HG02840 (cell line): ENCODE data around the gene PRAMEF1.
"Not testable (repeated sequence)": the region's sequence is repeated elsewhere in the genome, so short reads cannot be mapped to it uniquely, and the experiment has no call there.

Source experiments
- ATAC-seq: cut with Tn5 transposase; IDR thresholded peaks from one replicate; pipeline ENCODE4 v1.9.1; 2021; ENCODE audit warnings: mild to moderate bottlenecking, moderate library complexity, moderate number of reproducible peaks; ENCODE audit not compliant: unreplicated experiment, low FRiP score

The PRAMEF1 gene, protein sequence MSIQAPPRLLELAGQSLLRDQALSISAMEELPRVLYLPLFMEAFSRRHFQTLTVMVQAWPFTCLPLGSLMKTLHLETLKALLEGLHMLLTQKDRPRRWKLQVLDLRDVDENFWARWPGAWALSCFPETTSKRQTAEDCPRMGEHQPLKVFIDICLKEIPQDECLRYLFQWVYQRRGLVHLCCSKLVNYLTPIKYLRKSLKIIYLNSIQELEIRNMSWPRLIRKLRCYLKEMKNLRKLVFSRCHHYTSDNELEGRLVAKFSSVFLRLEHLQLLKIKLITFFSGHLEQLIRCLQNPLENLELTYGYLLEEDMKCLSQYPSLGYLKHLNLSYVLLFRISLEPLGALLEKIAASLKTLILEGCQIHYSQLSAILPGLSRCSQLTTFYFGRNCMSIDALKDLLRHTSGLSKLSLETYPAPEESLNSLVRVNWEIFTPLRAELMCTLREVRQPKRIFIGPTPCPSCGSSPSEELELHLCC

DNA sequence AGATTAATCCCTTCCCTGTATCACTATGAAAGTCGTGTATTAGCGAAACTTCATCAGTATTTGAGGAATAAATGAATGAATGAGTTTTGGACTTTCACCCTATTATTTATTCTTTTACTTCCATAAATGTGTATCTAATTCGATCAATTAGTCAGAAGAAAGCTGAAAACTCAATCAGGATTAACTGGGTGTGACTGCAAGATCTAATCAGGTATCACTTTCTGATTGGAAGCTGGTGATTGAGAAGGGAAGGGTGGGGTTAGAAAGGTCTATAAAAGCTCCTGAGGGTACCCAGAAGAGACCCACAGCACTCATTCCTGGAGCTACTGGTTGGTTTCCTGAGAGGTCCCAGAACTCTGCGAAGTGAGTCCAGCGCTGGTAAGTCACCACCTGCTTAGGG is at the start of gene PRAMEF1:
TSS of gene PRAMEF1 (plus strand) at position 301 of the 400 bp plus-strand sequence. CDS start 1,831 bp downstream, outside the sequence.
- not testable (repeated sequence) for ATAC-seq

DNA sequence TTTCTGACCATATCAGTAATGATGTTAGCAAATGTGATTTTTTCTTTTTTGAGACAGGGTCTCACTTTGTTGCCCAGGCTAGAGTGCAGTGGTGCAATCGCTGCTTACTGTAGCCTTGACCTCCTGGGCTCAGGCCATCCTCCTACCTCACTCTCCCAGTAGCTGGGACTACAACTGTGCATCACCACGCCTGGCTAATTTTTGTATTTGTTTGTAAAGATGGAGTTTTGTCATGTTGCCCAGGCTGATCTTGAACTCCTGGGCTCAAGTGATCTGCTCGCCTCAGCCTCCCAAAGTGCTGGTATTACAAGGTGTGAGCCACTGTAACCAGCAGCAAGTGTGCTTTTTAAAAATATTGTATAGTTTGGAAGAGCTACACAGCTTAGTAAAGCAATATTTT is 49.3 kb upstream of the PRAMEF1 start:
- no peak for ATAC-seq

DNA sequence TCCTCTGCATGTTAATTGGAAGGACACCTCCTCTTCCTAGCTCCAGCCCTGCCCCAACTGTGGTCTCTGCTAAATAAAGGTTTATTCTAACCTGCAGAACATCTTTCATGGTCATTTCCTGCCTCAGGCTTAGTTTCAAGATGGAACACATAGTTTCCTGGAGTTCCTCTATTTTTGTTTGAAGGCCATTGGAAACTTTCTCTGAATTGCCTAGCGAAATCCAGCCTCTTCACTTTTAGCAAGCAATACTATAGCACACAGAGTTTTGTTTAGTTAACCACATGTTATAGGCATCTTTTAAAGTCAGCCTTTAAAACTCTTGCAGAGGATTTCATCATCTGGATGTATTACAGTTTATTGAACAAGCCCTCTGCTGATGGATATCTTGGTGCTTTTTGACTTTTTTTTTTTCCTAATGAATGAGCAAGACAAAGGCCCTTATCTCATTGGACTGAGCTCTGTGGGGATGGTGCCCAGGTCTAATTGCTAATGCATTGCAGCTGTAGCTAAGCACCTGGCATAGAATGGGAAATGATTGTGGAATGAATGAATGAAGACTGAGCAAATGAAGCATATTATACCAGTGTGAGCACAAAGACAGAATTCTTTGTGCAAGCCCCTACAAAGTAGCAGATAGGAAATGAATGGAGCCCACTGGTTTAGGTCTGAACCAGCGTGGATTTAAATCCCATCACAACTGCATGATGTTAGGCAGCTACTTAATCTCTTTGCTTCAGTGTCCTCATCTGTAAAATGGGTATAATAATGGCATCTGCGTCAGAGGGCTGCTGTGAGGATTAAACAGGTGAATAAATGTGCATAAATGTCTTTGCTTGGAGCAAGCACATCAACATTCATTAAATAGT is 45.8 kb upstream of the PRAMEF1 start:
- no peak for ATAC-seq

DNA sequence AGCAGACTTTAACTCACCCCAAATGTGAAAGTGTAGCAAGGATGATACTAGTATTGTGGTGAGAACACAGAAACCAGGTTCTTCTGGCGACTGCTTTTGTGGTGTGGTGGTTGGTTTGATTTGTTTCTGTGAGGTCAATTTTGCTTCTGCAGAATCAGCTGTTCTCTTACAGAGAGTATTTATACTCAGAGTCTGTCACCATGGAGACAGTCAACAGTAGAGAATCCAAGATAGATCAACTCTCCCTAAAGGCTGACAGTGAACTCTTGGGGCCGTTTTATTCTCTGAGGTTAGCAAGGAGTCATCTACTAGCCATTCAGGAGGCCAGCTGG is 45.2 kb upstream of the PRAMEF1 start, which contains the start of gene CFAP107:
TSS of gene CFAP107 (plus strand) at position 209 of the 332 bp plus-strand sequence. CDS start 231 bp downstream, outside the sequence.
- no peak for ATAC-seq

DNA sequence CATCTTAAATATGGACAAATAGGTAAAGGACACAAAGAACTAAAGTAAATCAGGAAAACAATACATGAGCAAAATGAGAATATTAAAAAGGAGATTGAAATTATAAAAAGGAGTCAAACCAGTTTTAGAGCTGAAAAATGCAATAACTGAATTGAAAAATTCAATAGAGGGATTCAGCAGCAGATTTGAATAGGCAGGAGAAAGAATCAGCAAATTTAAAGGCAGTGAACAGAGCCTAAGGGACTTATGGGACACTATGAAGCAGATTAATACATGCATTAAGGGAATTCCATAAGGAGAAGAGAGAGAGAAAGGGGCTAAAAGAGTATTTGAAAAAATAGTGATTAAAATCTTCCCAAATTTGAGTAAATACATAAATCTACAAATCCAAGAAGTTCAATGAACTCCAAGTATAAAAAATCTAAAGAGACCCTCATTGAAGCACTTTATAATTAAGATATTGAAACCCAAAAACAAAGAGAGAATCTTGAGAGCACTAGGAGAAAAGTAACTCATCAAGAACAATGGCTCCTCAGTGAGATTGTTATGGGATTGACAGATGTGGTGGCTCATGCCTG is 42.3 kb upstream of the PRAMEF1 start:
- no peak for ATAC-seq

DNA sequence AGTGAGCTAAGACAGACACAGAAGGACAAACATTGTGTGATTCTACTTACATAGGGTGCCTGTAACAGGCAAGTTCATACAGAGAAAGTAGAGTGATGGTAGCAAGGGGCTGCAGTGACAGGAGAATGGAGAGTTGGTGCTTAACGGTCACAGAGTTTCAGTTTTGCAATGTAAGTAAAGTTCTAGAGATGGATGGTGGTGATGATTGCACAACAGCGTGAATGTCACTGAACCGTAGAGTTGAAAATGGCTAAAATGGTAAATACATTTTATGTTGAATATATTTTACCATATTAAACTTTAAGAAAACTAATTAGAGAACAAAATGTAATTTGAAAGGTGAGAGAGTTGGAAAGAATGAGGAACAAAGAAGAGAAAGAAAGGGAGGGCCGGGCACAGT is 36.5 kb upstream of the PRAMEF1 start:
- no peak for ATAC-seq

DNA sequence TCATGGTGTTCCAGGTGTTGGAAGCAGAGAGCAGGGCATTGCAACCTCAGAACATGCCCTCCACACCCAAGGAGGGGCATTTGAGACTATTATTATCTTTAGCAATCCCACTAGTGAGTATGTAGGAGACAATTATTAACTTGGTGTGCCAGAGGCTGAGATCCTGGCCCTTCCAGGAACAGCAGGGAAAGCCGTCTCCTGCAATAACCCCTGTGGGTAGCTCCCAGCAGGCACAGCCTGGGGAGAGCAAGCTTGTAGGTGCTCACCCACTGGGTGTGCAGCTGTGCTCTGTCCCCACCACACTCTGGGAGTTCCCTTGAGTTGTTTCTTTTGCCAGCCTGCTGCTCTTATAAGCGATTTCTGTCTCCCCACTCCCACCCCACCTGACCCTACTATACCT is 34.9 kb upstream of the PRAMEF1 start:
- ATAC-seq = no peak

DNA sequence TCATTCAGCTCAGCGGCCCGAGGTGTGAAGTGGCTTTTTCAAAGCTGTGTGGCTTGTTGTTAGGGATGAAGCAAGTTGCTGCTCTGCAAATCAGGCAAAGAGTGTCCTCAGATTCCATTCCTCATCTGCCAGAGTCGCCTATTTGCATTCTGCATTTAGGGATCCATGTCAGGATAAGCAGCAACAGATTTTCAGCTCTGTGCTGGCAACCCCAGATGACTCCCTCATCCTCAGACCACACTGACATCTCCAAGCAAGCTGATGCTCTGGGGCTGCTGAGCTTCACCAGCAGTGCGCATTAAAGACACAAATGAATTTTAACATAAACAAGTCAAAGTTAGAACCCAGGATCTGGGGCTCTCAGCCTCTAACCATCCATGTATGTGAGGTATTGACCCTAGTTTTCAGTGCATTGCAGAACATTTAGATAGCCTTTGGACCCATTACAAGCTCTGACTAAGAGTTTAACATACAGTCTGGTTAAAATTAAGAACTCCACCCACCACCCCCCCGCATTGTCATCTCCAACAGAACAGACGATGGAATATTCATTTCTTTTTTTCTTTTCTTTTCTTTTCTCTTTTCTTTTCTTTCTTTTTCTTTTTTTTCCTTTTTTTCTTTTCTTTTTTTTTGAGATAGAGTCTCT is 34.3 kb upstream of the PRAMEF1 start:
- ATAC-seq = no peak

DNA sequence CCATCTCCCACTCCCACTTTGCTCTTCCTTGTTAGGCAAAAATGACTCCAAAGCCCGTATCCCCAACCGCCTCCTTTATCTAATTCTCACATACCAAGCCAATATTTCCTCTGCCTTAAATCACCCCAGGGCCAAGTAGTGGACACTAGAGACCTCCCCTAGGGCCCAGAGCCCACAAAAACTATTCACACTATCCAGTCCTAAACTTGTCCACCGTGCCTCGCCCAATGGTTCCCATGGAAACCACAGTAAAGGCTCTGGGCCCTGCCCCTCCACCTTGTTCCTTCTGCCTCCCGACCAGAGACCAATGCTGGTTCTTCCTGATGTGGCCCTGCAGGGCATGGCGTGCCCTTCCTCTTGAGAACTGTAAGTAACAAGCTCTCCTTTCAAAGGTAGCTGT is 33.4 kb upstream of the PRAMEF1 start:
- no peak for ATAC-seq

DNA sequence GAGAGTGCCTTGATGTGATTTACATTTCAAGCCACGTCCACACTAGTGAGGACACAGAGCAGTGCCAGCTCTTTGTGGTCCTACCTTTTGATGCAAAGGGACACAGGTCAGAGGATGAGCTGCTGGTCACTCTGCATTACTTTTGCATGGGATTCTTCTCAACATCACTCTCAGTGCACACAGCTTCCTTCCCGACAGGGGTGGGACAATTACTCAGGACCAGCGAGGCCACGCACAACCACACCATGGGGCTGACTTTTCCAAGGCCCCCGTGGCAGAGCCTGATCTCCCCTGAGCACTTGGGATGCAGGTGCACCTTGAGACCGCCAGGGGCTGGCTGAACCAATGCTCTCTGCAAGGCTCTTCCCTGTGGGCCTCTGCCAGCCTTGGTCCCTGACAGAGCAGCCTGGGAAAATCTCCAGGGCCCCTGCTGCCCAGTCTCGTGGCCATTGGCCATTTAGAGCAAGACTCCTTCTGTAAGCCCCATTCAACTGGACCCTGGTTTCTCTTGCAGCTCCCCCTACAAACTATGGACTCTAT is 30.9 kb upstream of the PRAMEF1 start:
- ATAC-seq = no peak

DNA sequence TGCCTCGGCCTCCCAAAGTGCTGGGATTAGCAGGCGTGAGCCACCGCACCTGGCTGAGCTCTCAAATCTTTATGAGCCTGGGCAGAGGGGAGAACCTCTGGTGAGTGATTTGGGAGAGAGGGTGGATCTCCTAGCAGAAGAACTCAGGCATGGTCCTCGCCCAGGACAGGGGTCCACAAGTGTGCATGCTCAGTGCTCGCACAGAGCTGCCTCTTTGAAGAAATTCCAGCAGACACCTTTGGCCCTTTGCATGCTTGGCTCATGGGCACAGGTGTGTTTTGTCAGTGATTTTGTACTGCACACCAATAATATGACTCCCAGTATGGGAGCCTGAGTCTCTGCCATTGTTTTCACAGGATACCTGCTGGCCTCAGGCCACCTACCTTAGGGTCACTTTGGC is 29.4 kb upstream of the PRAMEF1 start:
- ATAC-seq = no peak

DNA sequence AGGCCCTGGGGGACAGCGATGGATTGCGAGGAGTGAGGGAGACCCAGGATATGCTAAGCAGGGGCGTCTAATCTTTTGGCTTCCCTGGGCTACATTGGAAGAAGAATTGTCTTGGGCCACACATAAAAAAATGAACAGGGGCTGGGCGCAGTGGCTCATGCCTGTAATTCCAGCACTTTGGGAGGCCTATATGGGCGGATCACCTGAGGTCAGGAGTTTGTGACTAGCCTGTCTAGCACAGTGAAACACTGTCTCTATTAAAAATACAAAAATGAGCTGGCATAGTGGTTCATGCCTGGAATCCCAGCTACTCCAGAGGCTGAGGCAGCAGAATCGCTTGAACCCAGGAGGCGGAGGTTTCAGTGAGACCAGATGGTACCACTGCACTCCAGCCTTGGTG is 28.4 kb upstream of the PRAMEF1 start:
- ATAC-seq = no peak

DNA sequence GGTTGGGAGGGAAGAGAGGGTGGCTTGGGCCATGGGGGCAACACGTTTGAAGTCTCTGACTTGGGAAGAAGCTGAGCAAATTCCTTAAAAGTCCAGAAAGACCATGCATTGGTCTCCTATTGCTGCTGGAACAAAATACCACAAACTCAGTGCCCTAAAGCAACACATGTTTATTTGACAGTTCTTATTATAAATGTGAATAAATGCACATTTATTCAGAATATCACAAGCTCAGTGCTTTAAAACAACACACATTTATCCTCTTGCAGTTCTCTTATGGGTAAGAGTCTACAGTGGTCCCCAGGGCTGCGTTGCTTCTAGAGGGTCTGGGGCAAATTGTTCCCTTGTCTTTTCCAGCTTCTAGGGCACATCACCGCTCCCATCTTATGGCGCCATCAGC is 27.7 kb upstream of the PRAMEF1 start:
- ATAC-seq = no peak

DNA sequence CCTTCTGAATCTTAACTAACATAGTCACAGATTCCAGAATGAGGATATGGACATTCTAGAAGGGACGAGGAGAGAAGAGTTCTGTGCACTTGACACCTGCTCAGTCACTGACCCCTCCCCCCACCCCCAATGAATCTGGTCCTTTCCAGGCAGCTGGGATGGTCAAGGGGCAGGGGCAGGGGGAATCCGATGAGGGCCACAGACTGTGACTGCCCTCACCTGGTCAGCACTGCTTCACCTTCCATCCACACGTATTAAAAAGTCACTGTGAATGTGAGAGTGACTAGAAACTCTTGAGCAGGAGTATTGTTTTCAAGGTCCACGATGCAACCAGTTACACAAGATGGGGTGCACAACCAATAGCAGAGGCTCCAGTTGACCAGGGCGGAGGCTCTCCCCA is 27.2 kb upstream of the PRAMEF1 start:
- no peak for ATAC-seq

DNA sequence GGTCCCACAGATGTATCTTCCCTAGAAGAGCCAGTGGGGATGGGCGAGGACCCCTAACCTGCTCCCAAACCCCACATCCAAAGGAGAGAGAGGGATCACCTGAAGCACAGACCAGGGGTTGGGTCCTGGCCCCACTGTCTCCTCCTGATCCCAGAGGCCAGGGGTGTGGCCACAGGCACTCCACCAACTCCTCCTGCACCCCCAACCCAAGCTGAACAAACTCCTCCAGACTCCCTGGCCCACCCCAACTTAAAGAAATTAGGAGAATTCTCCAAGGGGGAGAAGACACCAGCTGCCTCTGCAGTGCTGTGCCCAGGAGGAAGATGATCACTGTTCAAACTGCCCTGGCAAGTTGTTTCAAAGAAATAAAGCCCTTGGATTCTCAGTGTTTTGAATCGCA is 22.2 kb upstream of the PRAMEF1 start:
- no peak for ATAC-seq

DNA sequence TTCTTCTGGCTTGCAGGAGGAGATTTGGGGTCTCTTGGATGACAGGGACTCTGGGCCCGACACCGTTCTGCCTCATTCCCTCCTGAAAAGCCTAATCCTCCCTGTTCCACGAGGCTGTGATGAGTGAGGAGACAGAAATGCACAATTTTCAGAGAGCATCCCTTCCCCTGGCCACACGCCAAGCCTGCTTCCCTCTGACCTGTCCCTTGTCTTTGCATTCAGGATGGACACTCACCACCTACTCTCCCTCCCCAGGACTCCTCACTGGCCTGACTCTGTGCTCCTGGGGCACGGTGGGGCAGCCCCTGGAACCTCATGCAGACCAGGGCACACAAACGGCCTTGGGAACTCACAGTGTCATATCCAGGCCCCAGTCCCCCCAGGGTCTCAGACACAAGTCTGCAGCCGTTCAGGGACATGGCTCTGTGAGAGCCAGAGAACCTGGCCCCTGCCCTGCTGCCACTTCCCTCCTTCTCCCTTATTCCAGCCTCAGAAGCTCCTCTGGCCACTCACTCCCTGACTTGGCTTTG is 21.2 kb upstream of the PRAMEF1 start:
- ATAC-seq = no peak

DNA sequence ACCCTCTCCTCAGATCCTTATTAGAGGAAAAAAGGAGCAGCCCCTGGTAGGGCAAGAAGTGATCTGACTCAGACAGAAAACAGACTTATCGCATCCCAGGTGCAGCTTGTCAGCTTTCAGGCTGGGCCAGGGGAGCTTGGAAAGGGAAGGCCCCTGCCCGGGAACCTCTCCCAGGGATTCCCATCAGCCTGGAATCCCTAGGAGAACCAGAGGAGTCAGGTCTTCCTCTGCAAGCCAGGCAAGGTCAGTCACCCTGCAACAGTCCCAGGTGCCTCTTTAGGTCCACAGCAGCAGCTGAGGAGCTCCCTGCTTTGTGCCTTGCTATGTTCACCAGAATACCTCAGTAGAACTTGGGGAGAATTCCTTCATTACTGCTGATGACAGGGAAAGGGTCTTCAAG is 20.6 kb upstream of the PRAMEF1 start:
- ATAC-seq = no peak

DNA sequence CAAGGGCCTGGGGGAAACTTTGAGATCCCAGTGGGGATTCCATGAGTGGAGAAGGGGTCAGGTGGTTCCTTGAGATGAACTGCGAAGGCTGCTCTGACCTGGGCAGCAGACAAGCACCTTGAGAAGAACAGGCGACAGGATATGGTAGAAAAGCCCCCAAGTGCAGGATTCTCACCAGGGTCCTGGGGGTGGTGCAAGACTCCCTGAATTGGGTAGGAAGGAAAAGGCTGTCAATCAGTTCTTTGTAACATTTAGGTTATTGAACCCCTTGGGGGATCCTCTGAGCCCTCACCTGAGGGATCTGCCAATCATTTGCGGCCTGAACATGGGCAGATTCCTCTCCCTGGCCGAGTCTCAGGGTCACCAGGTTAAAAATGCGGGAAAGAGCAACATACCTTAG is 20.0 kb upstream of the PRAMEF1 start:
- no peak for ATAC-seq

DNA sequence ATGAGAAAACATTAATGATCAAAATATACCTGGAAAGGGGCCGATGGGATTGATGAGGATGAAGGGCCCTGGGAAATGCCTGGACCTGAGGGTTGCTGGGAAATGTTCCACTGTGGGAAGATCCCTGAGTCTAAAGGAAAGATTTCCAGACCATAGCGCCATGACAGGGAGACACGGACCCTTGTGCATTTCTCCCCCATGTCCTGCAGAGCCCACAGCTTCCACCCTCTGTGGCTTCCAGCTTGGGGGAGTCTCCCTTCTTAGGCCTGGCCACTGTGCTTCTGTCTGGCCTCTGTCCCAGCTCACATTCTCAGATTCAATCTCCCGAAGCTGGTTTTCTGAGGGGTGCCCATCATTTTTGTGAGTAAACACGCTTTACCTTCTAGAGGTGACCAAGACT is 18.7 kb upstream of the PRAMEF1 start:
- ATAC-seq = no peak

DNA sequence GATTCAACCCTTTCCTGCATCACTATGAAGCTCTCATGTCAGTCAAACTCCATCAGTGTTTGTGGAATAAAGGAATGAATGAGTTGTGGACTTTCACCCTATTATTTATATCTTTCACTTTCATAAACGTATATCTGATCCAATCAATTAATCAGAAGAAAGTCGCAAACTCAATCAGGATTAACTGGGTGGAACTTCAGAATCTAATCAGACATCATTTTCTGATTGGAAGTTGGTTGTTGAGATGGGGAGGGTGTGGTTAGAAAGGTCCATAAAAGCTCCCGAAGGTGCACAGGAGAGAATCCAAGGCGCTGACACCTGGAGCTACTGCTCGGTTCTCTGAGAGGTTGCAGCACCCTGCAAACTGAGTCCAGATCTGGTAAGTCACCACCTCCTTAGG is 17.8 kb upstream of the PRAMEF1 start, which contains the start of gene PRAMEF12:
TSS of gene PRAMEF12 (plus strand) at position 301 of the 400 bp plus-strand sequence. CDS start 1,130 bp downstream, outside the sequence.
- ATAC-seq = no peak
